SK-N-MC (cell line): ENCODE data around the gene ZNF74.

Experiments
- EZH2 ChIP-seq: fragments of 200-600 bp; sonication (generic); IDR thresholded peaks from one replicate; pipeline ENCODE4 v1.6.1; 2017; ENCODE audit warnings: antibody characterized with exemption
- POLR2AphosphoS5 ChIP-seq: IDR thresholded peaks from 2 replicates; pipeline ENCODE4 v1.6.1; 2012; ENCODE audit warnings: mild to moderate bottlenecking, low read depth, low read length, borderline replicate concordance

DNA sequence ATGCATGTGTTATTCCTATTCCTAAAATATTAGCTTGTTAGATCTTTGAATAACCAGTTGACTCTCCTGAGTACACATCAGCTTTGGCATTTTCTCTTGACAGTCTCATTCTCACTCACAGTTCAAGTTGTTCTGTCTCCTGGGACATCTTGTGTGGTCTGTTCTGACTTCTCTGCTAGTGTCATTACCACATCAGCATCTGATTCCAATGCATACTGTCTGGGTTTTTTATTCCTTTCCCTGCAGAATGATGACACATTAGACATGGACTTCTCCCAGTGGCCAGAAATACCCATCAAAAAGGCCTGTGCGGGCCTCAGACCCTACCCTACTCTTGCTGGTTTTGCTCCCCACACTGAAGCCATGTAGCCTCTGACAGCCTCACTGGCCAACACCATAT, 2.7 kb downstream of the ZNF74 start:
- TF ChIP-seq EZH2 (no peak), POLR2AphosphoS5 (no peak)
